ENCODE data around the gene PHACTR3. TPM values are rescaled to one million over a fixed set of nuclear protein-coding genes. Genes with fewer than 3 reads are reported as not detected.
A peak's percentile ranks its signal among the peaks of the same experiment; 100 is the strongest.

The PHACTR3 gene
- total RNA-seq, 1 experiment from 2014 or later, result 0.11 TPM

DNA sequence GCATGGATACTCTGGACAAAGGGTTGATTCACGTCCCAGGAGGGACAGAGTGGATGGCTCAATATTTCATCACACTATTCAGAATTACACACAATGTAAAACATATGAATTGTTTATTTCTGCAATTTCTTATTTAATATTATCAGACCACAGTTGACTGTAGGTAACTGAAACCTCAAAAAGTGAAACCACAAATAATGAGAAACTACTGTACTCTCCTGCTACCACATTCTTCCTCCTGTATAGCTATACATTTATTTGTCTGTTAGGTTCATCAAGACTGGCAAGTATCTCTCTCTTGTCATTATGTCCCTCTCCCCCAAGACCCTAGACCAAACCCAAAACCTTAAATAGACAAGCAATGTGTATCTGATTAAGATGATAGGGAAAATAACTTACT, 269.1 kb downstream of the PHACTR3 start:
- Mint-ChIP-seq H3K36me3 (ENCODE audit: insufficient read depth, unreplicated experiment) (peaks cover 37% of the 10 kb centered on the region), H3K4me1 (ENCODE audit: low read depth, unreplicated experiment) (peaks cover 9% of the 10 kb centered on the region), H3K9me3 (ENCODE audit: unreplicated experiment) (no peaks in the 10 kb centered on the region), H3K27ac (ENCODE audit: unreplicated experiment) (no peak overlapping the region), H3K4me3 (ENCODE audit: unreplicated experiment) (no peak overlapping the region), H3K27me3 (ENCODE audit: insufficient read depth, unreplicated experiment) (no peaks in the 10 kb centered on the region)
- Histone ChIP-seq H3K27me3 (replicated peaks; ENCODE audit: control insufficient read depth, insufficient read depth, low read length) (no peaks in the 10 kb centered on the region), H3K9me3 (no peaks in the 10 kb centered on the region), H3K4me1 (peaks cover 14% of the 10 kb centered on the region), H3K4me3 (ENCODE audit: low read depth, low read length) (no peak overlapping the region), H3K36me3 (ENCODE audit: control insufficient read depth, insufficient read depth, low read length) (no peaks in the 10 kb centered on the region)
- TF ChIP-seq, protein P1, sequence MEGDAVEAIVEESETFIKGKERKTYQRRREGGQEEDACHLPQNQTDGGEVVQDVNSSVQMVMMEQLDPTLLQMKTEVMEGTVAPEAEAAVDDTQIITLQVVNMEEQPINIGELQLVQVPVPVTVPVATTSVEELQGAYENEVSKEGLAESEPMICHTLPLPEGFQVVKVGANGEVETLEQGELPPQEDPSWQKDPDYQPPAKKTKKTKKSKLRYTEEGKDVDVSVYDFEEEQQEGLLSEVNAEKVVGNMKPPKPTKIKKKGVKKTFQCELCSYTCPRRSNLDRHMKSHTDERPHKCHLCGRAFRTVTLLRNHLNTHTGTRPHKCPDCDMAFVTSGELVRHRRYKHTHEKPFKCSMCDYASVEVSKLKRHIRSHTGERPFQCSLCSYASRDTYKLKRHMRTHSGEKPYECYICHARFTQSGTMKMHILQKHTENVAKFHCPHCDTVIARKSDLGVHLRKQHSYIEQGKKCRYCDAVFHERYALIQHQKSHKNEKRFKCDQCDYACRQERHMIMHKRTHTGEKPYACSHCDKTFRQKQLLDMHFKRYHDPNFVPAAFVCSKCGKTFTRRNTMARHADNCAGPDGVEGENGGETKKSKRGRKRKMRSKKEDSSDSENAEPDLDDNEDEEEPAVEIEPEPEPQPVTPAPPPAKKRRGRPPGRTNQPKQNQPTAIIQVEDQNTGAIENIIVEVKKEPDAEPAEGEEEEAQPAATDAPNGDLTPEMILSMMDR (IDR thresholded peaks at IDR 0.05; ENCODE audit: insufficient read depth in 1 of 2, low read depth in 1 of 2, low read length in 1 of 2, severe bottlenecking in 1 of 2, unreplicated experiment in 1 of 2), result no peak
- DNase-seq, result no peak
- BruUV-seq (replicated peaks), result no TSS peak
- ChIA-PET CTCF (no interaction called here), POLR2A (no interaction called here)
- intact Hi-C loops (cut with micrococcal nuclease; ENCODE audit: unreplicated experiment), result no loop called here

DNA sequence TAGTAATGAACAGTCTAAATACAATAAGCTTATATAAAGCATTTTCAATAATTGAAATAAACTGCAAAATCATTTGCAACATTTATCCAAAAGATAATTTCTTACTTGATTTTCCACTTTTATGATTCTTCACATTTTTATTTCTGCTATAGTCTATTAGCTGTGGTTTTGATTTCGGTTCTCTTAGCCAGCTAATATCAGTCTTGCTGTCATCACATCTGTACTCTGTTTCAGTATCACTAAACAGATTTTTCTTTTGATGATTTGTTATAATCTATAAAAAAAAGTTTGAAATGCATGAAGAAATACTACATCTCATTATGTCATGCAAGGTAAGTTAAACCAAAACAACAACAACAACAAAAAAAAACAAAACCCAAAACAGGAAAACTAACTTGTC, 275.9 kb downstream of the PHACTR3 start:
- H3K4me3 ChIP-seq (ENCODE audit: low read depth, low read length), result no peak overlapping the region
- DNase-seq, result no peak
- CTCF ChIA-PET, result no interaction called here
- Mint-ChIP-seq H3K4me1 (ENCODE audit: low read depth, unreplicated experiment) (peaks cover 9% of the 10 kb centered on the region), H3K27ac (ENCODE audit: unreplicated experiment) (no peak overlapping the region), H3K9me3 (ENCODE audit: unreplicated experiment) (peaks cover 10% of the 10 kb centered on the region), H3K4me3 (ENCODE audit: unreplicated experiment) (no peak overlapping the region), H3K36me3 (ENCODE audit: insufficient read depth, unreplicated experiment) (peaks cover 48% of the 10 kb centered on the region), H3K27me3 (ENCODE audit: insufficient read depth, unreplicated experiment) (no peaks in the 10 kb centered on the region)
- TF ChIP-seq, protein P1 (IDR thresholded peaks at IDR 0.05; ENCODE audit: insufficient read depth in 1 of 2, low read depth in 1 of 2, low read length in 1 of 2, severe bottlenecking in 1 of 2, unreplicated experiment in 1 of 2), result no peak
- H3K4me1 ChIP-seq, result no peaks in the 10 kb centered on the region
- H3K27me3 ChIP-seq (replicated peaks; ENCODE audit: control insufficient read depth, insufficient read depth, low read length), result no peaks in the 10 kb centered on the region
- 0 out of 2 replicates have a peak, but pooled peaks cover 5% of the 10 kb centered on the region for H3K9me3 ChIP-seq
- POLR2A ChIA-PET, result no interaction called here
- no TSS peak for BruUV-seq (replicated peaks)
- H3K36me3 ChIP-seq (ENCODE audit: control insufficient read depth, insufficient read depth, low read length), result no peaks in the 10 kb centered on the region
- intact Hi-C loops (cut with micrococcal nuclease; ENCODE audit: unreplicated experiment), result no loop called here

DNA sequence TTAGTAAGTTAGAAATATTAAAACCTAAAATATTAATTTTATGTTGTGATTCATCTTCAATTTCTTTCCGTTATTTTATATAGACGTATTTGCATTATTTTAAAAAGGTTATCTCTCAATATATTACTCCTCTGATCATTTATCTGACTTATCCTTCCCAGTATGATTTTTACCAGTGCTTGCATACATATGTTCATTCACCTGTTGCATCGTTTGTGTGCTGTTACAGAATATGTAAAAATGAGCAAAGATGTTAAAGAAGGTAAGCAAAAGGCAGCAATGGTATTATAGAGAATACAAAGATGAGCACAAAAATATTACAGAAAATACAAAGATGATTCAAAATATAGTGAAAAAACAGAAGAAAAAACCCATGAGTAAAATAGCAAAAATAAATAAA, 280.2 kb downstream of the PHACTR3 start:
- peaks cover 1% of the 10 kb centered on the region for H3K9me3 Mint-ChIP-seq (ENCODE audit: unreplicated experiment)
- TF ChIP-seq, protein P1 (IDR thresholded peaks at IDR 0.05; ENCODE audit: insufficient read depth in 1 of 2, low read depth in 1 of 2, low read length in 1 of 2, severe bottlenecking in 1 of 2, unreplicated experiment in 1 of 2), result no peak
- no peaks in the 10 kb centered on the region for H3K27me3 Mint-ChIP-seq (ENCODE audit: insufficient read depth, unreplicated experiment)
- peaks cover 10% of the 10 kb centered on the region for H3K4me1 Mint-ChIP-seq (ENCODE audit: low read depth, unreplicated experiment)
- DNase-seq, result no peak
- ChIA-PET CTCF (no interaction called here), POLR2A (no interaction called here)
- H3K36me3 Mint-ChIP-seq (ENCODE audit: insufficient read depth, unreplicated experiment), result peaks cover 36% of the 10 kb centered on the region
- Histone ChIP-seq H3K4me3 (ENCODE audit: low read depth, low read length) (no peak overlapping the region), H3K36me3 (ENCODE audit: control insufficient read depth, insufficient read depth, low read length) (no peaks in the 10 kb centered on the region), H3K9me3 (no peaks in the 10 kb centered on the region), H3K4me1 (no peaks in the 10 kb centered on the region), H3K27me3 (replicated peaks; ENCODE audit: control insufficient read depth, insufficient read depth, low read length) (no peaks in the 10 kb centered on the region)
- H3K4me3 Mint-ChIP-seq (ENCODE audit: unreplicated experiment), result no peak overlapping the region
- intact Hi-C loops (cut with micrococcal nuclease; ENCODE audit: unreplicated experiment), result no loop called here
- BruUV-seq (replicated peaks), result TSS peak; percentile 18
- no peak overlapping the region for H3K27ac Mint-ChIP-seq (ENCODE audit: unreplicated experiment)
